HG03571 (cell line): ENCODE data around the gene EXOC3L1.

ENCODE experiments used
- ATAC-seq: cut with Tn5 transposase; IDR thresholded peaks from one replicate; pipeline ENCODE4 v1.9.1; 2021; ENCODE audit not compliant: unreplicated experiment

EXOC3L1 gene

GRCh38 chr16:67183627-67184452 is 6.1 kb downstream of the EXOC3L1 start, which contains the start of gene MATCAP1:
Gene MATCAP1 (minus strand): TSS chr16:67183963. CDS start chr16:67180610, 3,353 bp downstream.
- ATAC-seq, result peak; percentile 85

GRCh38 chr16:67183284-67183626 is 6.7 kb downstream of the EXOC3L1 start:
- ATAC-seq, result no peak

- ATAC-seq, result no peak
These were observed 7.6 kb downstream of the EXOC3L1 start for GRCh38 chr16:67182288-67182687.

GRCh38 chr16:67181346-67181745 is 8.6 kb downstream of the EXOC3L1 start:
- no peak for ATAC-seq

- no peak for ATAC-seq
These were observed 9.8 kb downstream of the EXOC3L1 start for GRCh38 chr16:67180166-67180565.

- no peak for ATAC-seq
These were observed 10.4 kb downstream of the EXOC3L1 start for GRCh38 chr16:67179421-67180080.

GRCh38 chr16:67177743-67178699 is 11.9 kb downstream of the EXOC3L1 start:
- no peak for ATAC-seq

- ATAC-seq, result no peak
These were observed 13.3 kb downstream of the EXOC3L1 start for GRCh38 chr16:67176662-67177061.

GRCh38 chr16:67174706-67175231 is 15.2 kb downstream of the EXOC3L1 start:
- no peak for ATAC-seq

GRCh38 chr16:67173808-67174705 is 15.9 kb downstream of the EXOC3L1 start:
- peak; percentile 40 for ATAC-seq

DNA sequence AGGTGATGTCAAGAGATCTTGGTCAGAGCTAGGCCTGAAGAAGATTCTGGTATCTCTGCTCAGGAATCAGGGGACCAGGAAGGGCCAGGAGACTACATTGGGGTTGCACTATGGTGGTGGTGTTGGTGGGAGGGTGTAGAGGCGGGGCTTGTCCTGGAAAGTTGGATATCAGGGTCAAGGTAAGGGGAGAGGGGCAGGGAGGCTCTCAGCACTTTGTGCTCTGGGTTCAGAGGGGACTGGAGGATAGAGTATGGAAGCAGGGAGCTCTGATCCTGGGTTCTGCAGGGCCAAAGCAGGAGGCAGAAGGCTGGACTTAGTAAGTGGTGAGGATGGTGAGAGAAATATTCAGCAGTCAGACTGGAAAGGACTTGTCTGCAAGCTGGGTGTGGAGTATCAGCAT is 16.6 kb downstream of the EXOC3L1 start:
- no peak for ATAC-seq

- no peak for ATAC-seq
These were observed 18.8 kb downstream of the EXOC3L1 start for GRCh38 chr16:67170949-67171649.

GRCh38 chr16:67170168-67170948 is 19.6 kb downstream of the EXOC3L1 start, which contains the start of gene NOL3:
Gene NOL3 (plus strand): TSS chr16:67170538.
- no peak for ATAC-seq

GRCh38 chr16:67169642-67170167 is 20.2 kb downstream of the EXOC3L1 start:
- no peak for ATAC-seq

- no peak for ATAC-seq
These were observed 20.9 kb downstream of the EXOC3L1 start for GRCh38 chr16:67169011-67169451.

GRCh38 chr16:67167588-67167987 is 22.3 kb downstream of the EXOC3L1 start:
- ATAC-seq, result no peak

DNA sequence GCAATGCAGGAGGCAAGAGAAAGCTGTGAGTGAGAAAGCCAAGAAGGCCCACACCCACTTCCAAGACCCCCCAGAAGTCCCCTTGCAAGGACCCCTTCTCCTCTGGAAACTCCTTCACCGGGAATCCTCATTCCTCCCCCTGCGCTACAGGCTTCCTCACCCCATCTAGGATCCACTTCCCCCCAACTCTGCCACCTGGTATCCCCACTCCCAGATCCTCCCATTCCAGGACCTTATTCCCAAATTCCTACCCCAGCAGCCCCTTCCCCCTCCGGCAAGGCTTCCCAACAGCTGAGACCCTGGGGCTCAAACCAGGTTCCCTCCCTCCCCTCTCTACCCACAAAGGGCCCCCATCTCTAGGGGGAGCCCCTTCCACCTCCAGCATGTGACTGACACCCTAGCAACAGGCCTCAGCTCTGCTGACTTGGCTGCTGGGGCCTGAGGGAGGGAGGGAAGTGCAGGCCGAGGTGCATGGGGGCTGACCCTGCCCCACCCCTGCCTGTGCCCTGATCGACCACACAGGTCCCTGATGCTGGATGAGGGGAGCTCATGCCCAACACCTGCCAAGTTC is 23.3 kb downstream of the EXOC3L1 start:
- ATAC-seq, result no peak

DNA sequence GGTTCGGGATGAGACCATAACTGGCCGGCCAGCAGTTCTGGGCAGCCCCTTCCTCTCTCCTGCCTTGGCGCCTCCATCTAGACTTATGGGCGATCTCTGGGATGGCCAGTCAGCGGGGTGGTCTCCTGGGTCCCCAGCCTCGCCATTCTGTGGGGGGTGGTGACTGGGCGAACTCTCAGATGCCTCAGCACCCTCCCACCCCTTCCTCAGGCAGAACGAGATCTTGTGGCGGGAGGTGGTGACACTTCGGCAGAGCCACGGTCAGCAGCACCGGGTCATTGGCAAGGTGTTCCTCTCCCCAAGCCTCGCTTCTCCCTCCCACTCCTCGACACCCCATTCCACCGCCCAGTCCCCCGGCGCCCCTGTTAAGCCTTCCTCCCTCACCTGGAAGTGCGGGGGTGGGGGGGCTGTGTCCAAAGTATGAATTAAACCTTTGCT is 23.8 kb downstream of the EXOC3L1 start:
- ATAC-seq, result no peak
